Effector memory CD4-positive, alpha-beta T cell (primary cell): ENCODE data around the gene OSM.

Experiments used
- DNase-seq, 3 donors: peaks; one replicate each; pipeline ENCODE4 v3.0.0-alpha.2; 2020
- H3K27ac ChIP-seq: 2 replicates; pipeline ENCODE4 v1.7.0; 2013; ENCODE audit warnings: mild to moderate bottlenecking, low read length, moderate library complexity; ENCODE audit not compliant: insufficient read depth, poor library complexity, severe bottlenecking
- H3K27me3 ChIP-seq: replicated peaks from 2 replicates; pipeline ENCODE4 v1.7.0; 2013; ENCODE audit warnings: mild to moderate bottlenecking, low read length; ENCODE audit not compliant: insufficient read depth, control insufficient read depth, poor library complexity, severe bottlenecking
- H3K36me3 ChIP-seq: 2 replicates; pipeline ENCODE4 v1.7.0; 2013; ENCODE audit warnings: mild to moderate bottlenecking, low read length, moderate library complexity; ENCODE audit not compliant: control insufficient read depth, insufficient read depth
- H3K4me1 ChIP-seq: 2 replicates; pipeline ENCODE4 v1.7.0; 2013; ENCODE audit warnings: low read length, mild to moderate bottlenecking; ENCODE audit not compliant: control insufficient read depth, insufficient read depth, poor library complexity, severe bottlenecking
- H3K4me3 ChIP-seq: 2 replicates; pipeline ENCODE4 v1.7.0; 2013; ENCODE audit warnings: low read length, low read depth, mild to moderate bottlenecking; ENCODE audit not compliant: insufficient read depth, poor library complexity, severe bottlenecking
- H3K9me3 ChIP-seq: 2 replicates; pipeline ENCODE4 v1.7.0; 2013; ENCODE audit warnings: mild to moderate bottlenecking, low read length, moderate library complexity; ENCODE audit not compliant: control insufficient read depth

Gene OSM

GRCh38 chr22:30245985-30246813, 20.5 kb downstream of the OSM start, which contains the start of gene LIF:
TSS of gene LIF (minus strand) at chr22:30246759. CDS start at chr22:30246695, 64 bp downstream.
- Histone ChIP-seq H3K27ac (no peak within 1 kb of the TSS), H3K9me3 (no peaks in the 10 kb centered on the region), H3K4me3 (peak within 1 kb of the TSS; percentile 61), H3K4me1 (peaks cover 26% of the 10 kb centered on the region), H3K27me3 (no peaks in the 10 kb centered on the region), H3K36me3 (no peaks in the 10 kb centered on the region)
- peak in 2 of 3 donors; percentile 16 to 21 for DNase-seq

- peak overlapping the region; percentile 61 for H3K4me3 ChIP-seq
- H3K9me3 ChIP-seq, result no peaks in the 10 kb centered on the region
- H3K4me1 ChIP-seq, result peaks cover 26% of the 10 kb centered on the region
- no peaks in the 10 kb centered on the region for H3K27me3 ChIP-seq
- H3K36me3 ChIP-seq, result no peaks in the 10 kb centered on the region
- no peak for DNase-seq
- H3K27ac ChIP-seq, result no peak overlapping the region
These were observed 21.3 kb downstream of the OSM start for GRCh38 chr22:30245181-30245984.

GRCh38 chr22:30244641-30245040, 22.0 kb downstream of the OSM start:
- Histone ChIP-seq H3K9me3 (no peaks in the 10 kb centered on the region), H3K4me1 (peaks cover 26% of the 10 kb centered on the region), H3K4me3 (no peak overlapping the region), H3K27me3 (no peaks in the 10 kb centered on the region), H3K27ac (no peak overlapping the region), H3K36me3 (no peaks in the 10 kb centered on the region)
- no peak for DNase-seq

GRCh38 chr22:30244066-30244465, 22.6 kb downstream of the OSM start:
- Histone ChIP-seq H3K36me3 (no peaks in the 10 kb centered on the region), H3K4me1 (peaks cover 26% of the 10 kb centered on the region), H3K4me3 (no peak overlapping the region), H3K27me3 (no peaks in the 10 kb centered on the region), H3K27ac (no peak overlapping the region), H3K9me3 (no peaks in the 10 kb centered on the region)
- no peak for DNase-seq

DNA sequence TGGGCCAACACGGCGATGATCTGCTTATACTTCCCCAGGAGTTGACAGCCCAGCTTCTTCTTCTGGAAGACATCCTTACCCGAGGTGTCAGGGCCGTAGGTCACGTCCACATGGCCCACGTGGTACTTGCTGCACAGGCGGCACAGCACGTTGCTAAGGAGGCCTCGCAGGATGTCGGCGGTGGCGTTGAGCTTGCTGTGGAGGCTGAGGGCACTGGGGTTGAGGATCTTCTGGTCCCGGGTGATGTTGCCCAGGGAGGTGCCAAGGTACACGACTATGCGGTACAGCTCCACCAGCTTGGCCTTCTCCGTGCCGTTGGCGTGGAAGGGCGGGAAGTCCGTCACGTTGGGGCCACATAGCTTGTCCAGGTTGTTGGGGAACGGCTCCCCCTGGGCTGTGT, 23.0 kb downstream of the OSM start:
- H3K27me3 ChIP-seq, result no peaks in the 10 kb centered on the region
- DNase-seq, result no peak
- no peak overlapping the region for H3K27ac ChIP-seq
- H3K9me3 ChIP-seq, result no peaks in the 10 kb centered on the region
- no peak overlapping the region for H3K4me3 ChIP-seq
- peaks cover 26% of the 10 kb centered on the region for H3K4me1 ChIP-seq
- no peaks in the 10 kb centered on the region for H3K36me3 ChIP-seq

DNA sequence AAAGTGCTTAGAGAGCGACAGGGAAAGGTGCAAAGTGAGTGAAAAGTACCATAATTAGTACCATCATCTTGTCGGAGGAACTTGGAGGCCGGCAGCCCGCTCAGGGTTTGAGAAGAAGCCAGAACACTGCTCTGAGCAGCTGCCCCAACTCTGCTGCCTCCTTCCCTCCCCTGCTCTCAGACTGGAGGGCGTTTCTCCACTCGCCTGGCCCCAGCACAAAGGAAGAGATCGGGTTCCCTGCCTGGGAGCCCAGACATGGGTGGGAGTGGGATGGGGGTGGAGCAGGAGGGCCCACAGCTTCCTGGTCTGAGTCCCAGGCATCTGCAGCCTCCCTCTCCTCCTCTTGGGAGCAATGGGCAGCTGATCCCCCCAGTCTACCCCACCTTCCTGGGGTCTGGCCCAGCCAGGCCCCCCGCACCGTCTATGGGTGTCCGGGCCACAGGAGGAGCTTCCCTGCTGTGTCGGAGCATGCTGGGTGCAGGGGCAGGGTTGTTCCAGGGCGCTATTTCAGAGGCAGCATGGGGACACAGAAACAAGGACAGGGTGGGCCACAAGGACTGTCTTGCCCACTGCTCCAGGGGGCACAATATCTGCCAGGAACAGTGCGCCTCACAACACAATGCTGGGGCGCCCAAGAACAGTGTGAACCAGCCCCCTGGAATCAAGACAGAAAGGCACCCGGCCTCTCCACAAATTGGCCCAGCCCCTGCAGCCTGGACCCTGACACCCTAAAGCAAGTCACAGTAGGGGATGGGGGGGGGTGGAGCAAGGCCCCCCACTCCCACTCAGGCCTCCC, 24.9 kb downstream of the OSM start:
- Histone ChIP-seq H3K9me3 (no peaks in the 10 kb centered on the region), H3K27me3 (no peaks in the 10 kb centered on the region), H3K4me1 (peaks cover 20% of the 10 kb centered on the region), H3K4me3 (no peak overlapping the region), H3K36me3 (no peaks in the 10 kb centered on the region), H3K27ac (no peak overlapping the region)
- DNase-seq, result no peak

- no peaks in the 10 kb centered on the region for H3K36me3 ChIP-seq
- peaks cover 15% of the 10 kb centered on the region for H3K4me1 ChIP-seq
- H3K27ac ChIP-seq, result no peak overlapping the region
- DNase-seq, result no peak
- no peaks in the 10 kb centered on the region for H3K27me3 ChIP-seq
- H3K4me3 ChIP-seq, result no peak overlapping the region
- no peaks in the 10 kb centered on the region for H3K9me3 ChIP-seq
These were observed 25.9 kb downstream of the OSM start for GRCh38 chr22:30240541-30241417.

DNA sequence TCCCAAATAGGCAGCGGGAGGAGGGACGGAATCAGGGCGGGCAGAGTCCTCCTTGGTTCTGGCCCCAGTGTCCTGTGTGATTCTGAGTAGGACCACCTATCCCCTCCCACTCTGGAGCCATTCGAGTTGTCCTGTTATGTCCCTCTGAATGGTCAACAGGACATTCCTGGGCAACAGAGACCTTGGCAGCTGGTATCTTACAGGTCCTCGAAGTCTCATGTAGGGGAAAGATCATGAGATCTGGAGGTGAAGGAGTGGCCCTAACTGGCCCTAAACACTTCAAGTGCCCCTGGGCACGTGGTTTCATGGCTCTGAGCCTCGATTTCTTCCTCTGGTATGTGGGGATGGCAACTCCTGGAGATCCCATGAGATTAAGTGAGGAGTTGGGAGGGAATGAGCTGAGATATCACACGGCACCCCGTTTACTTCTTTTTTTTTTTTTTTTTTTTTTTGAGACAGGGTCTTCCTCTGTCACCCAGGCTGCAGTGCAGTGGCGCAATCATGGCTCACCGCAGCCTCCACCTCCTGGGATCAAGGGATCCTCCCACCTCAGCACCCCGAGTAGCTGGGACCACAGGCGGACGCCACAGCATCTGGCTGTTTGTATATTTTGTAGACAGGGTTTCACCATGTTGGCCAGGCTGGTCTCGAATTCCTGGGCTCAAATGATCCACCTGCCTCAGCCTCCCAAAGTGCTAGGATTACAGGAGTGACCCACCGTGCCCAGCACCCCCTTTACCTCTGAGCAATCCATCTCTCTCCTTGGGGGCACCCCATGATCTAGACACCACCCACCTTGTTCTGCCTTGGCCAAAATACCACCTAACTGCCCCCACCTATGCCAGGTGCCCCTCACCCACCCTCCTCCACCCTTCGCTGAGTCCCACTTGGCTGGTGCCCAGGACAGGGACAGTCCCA, 26.9 kb downstream of the OSM start:
- no peak overlapping the region for H3K4me3 ChIP-seq
- H3K36me3 ChIP-seq, result no peaks in the 10 kb centered on the region
- H3K9me3 ChIP-seq, result no peaks in the 10 kb centered on the region
- peaks cover 5% of the 10 kb centered on the region for H3K4me1 ChIP-seq
- no peaks in the 10 kb centered on the region for H3K27me3 ChIP-seq
- DNase-seq, result no peak
- H3K27ac ChIP-seq, result no peak overlapping the region
